Mucosa of descending colon (tissue), 3 donors: Measurements from ENCODE around the gene TULP4. TPM values are rescaled to one million over a fixed set of nuclear protein-coding genes. Genes with fewer than 3 reads are reported as not detected.

Experiments
- ATAC-seq: fragments of 200-7000 bp; cut with Tn5 transposase; one replicate; pipeline ENCODE4 v1.9.1; 2020; ENCODE audit warnings: mild to moderate bottlenecking, moderate library complexity
- DNase-seq, 3 donors: peaks; one replicate each; pipeline ENCODE4 v3.0.0-alpha.2; 2020
- H3K36me3 ChIP-seq: fragments of 200-600 bp; one replicate; pipeline ENCODE4 v1.8.0; 2021; ENCODE audit warnings: low read depth, mild to moderate bottlenecking
- H3K4me1 ChIP-seq: fragments of 200-600 bp; one replicate; pipeline ENCODE4 v1.8.0; 2021; ENCODE audit warnings: low read depth, mild to moderate bottlenecking
- H3K4me3 ChIP-seq: fragments of 200-600 bp; one replicate; pipeline ENCODE4 v1.8.0; 2021; ENCODE audit warnings: mild to moderate bottlenecking
- H3K9me3 ChIP-seq: fragments of 200-600 bp; one replicate; pipeline ENCODE4 v1.8.0; 2021; ENCODE audit warnings: mild to moderate bottlenecking
- intact Hi-C, 2 donors: fragments of 100-400 bp; cut with DNase I in 1 of 2; cut with micrococcal nuclease in 1 of 2; formaldehyde crosslinking; loops; one replicate each; pipeline versions ENCODE4 v1.11.0 to v1.11.1; 2022; cut with DNase I, micrococcal nuclease
- total RNA-seq, 3 donors: library from RNA; stranded (reverse); fragmentation: NEBNext Ultra II Directional in 2 of 3; extraction: Animal tissue kit (Norgen Biotek cat#: 25700) in 2 of 3; gene quantifications; one replicate each; pipeline versions ENCODE4 v1.2.1 to v1.2.4, GENCODE V29; 2021 to 2023
- TF ChIP-seq, protein P1 (sequence below): fragments of 200-600 bp; IDR thresholded peaks from one replicate; pipeline ENCODE4 v1.8.0; 2022; ENCODE audit warnings: antibody characterized with exemption, mild to moderate bottlenecking
- donor health status: DM: no; HTN: no; CAD: no; lungs with moderate emphysema.
- donor health status: DM: no; HTN: no; CAD: no.
- donor health status: DM: no; HTN: yes; CAD: no.

TULP4 gene
- total RNA-seq, 3 donors from 2014 or later = 70.4 to 122 (median 83.6) TPM

DNA sequence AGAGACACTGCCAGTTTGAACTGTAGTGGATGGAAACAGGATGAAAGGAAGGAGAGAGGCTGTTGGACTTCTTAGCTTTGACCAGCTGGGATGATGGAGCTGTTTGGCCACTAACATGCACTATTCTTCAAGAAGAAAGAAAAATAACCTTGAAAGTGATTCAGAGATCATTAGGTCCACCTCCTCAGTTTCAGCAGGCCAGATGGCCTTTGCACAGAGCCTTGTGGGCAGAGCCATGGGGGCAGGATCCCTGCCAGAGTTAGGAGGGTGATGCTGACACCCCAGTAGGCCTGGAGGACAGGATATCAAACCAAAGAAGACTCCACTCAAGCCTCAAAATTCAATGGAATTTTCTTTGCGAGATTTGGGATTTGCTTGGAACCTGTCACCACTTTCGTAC is 173.2 kb downstream of the TULP4 start:
- TF ChIP-seq, protein P1, sequence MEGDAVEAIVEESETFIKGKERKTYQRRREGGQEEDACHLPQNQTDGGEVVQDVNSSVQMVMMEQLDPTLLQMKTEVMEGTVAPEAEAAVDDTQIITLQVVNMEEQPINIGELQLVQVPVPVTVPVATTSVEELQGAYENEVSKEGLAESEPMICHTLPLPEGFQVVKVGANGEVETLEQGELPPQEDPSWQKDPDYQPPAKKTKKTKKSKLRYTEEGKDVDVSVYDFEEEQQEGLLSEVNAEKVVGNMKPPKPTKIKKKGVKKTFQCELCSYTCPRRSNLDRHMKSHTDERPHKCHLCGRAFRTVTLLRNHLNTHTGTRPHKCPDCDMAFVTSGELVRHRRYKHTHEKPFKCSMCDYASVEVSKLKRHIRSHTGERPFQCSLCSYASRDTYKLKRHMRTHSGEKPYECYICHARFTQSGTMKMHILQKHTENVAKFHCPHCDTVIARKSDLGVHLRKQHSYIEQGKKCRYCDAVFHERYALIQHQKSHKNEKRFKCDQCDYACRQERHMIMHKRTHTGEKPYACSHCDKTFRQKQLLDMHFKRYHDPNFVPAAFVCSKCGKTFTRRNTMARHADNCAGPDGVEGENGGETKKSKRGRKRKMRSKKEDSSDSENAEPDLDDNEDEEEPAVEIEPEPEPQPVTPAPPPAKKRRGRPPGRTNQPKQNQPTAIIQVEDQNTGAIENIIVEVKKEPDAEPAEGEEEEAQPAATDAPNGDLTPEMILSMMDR = no peak
- no peaks in the 10 kb centered on the region for H3K4me1 ChIP-seq
- H3K36me3 ChIP-seq = no peaks in the 10 kb centered on the region
- intact Hi-C loops = no loop called here
- no peak overlapping the region for H3K4me3 ChIP-seq
- ATAC-seq (no peak), DNase-seq (no peak)
- no peaks in the 10 kb centered on the region for H3K9me3 ChIP-seq

DNA sequence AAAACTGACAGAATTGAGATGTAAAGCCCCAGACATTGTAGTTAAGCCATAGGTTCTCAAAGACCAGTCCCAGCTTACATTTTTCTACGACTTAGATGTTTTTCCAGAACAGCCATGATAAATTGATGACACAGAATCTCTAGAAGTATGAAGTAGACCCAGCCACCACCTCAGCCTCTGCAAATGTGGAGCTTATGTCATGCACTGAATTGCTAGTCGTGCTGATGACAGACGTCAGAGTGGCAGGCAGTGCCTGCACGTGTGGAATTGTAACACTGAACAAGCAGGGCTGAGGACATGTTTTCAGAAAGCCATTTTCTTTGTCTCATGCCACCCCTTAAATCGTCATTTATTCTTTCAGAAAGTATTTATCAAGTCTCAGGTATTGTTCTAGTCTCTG is 175.2 kb downstream of the TULP4 start:
- H3K36me3 ChIP-seq = no peaks in the 10 kb centered on the region
- DNase-seq (no peak), ATAC-seq (no peak)
- intact Hi-C loops = no loop called here
- H3K4me1 ChIP-seq = no peaks in the 10 kb centered on the region
- TF ChIP-seq, protein P1 = no peak
- no peak overlapping the region for H3K4me3 ChIP-seq
- H3K9me3 ChIP-seq = no peaks in the 10 kb centered on the region

- H3K9me3 ChIP-seq = no peaks in the 10 kb centered on the region
- ATAC-seq (no peak), DNase-seq (no peak)
- TF ChIP-seq, protein P1 = no peak
- H3K4me1 ChIP-seq = no peaks in the 10 kb centered on the region
- no peaks in the 10 kb centered on the region for H3K36me3 ChIP-seq
- intact Hi-C loops = no loop called here
- H3K4me3 ChIP-seq = no peak overlapping the region
Measured at GRCh38 chr6:158488065-158488464, 175.8 kb downstream of the TULP4 start.

GRCh38 chr6:158489441-158489840 is 177.2 kb downstream of the TULP4 start:
- ATAC-seq (no peak), DNase-seq (no peak)
- Histone ChIP-seq H3K4me1 (no peaks in the 10 kb centered on the region), H3K36me3 (no peaks in the 10 kb centered on the region), H3K9me3 (no peaks in the 10 kb centered on the region), H3K4me3 (no peak overlapping the region)
- intact Hi-C loops = no loop called here
- TF ChIP-seq, protein P1 = no peak

- no peaks in the 10 kb centered on the region for H3K4me1 ChIP-seq
- no peak overlapping the region for H3K4me3 ChIP-seq
- DNase-seq = no peak
- H3K9me3 ChIP-seq = no peaks in the 10 kb centered on the region
- H3K36me3 ChIP-seq = no peaks in the 10 kb centered on the region
- no peak for ATAC-seq
- intact Hi-C loops = no loop called here
- TF ChIP-seq, protein P1 = no peak
Measured at GRCh38 chr6:158492881-158493280, 180.6 kb downstream of the TULP4 start.

DNA sequence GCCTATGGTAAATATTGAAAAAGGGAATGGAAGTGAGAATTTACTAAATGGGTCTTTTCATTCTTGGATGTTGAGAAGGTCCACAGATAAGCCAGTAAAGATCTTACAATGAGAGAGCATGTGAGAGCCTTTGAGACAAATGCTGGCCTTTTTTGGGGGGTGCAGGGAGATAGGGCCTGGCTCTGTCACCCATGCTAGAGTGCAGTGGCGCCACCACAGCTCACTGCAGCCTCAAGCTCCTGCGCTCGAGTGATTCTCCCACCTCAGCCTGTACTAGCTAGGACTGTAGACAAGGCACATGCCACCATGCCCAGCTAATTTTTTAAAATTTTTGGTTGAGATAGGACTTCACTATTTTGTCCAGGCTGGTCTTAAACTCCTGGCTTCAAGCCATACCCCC is 184.4 kb downstream of the TULP4 start:
- intact Hi-C loops = no loop called here
- ATAC-seq (no peak), DNase-seq (no peak)
- H3K4me1 ChIP-seq = no peaks in the 10 kb centered on the region
- TF ChIP-seq, protein P1 = no peak
- no peaks in the 10 kb centered on the region for H3K36me3 ChIP-seq
- H3K4me3 ChIP-seq = no peak overlapping the region
- H3K9me3 ChIP-seq = no peaks in the 10 kb centered on the region
